PC-3 (cell line): ENCODE results near the gene BRCC3. TPM values are rescaled to one million over a fixed set of nuclear protein-coding genes. Genes with fewer than 3 reads are reported as not detected.

Source experiments
- ATAC-seq: fragments of 200-7000 bp; cut with Tn5 transposase; 2 replicates; pipeline ENCODE4 v1.9.1; 2020; ENCODE audit warnings: mild to moderate bottlenecking, moderate library complexity
- BruUV-seq: library from RNA; stranded (reverse); fragments of 400-500 nt; replicated peaks from 2 replicates; lab custom pipeline; 2021; lab: Mats Ljungman, UMichigan
- CTCF ChIA-PET: fragments of 300-600 bp; sonication (Branson Sonifier 250); formaldehyde crosslinking; loops from one replicate; lab custom pipeline; 2022; ENCODE audit warnings: antibody characterized with exemption; lab: Charles Lee
- POLR2A ChIA-PET: fragments of 300-600 bp; sonication (Branson Sonifier 250); formaldehyde crosslinking; loops from one replicate; lab custom pipeline; 2022; ENCODE audit warnings: antibody characterized with exemption; ENCODE audit not compliant: unreplicated experiment; lab: Charles Lee
- DNase-seq: peaks from one replicate; pipeline ENCODE4 v3.0.0-alpha.2; 2015
- H2AFZ ChIP-seq: fragments of 300-600 bp; sonication (generic); 2 replicates; pipeline ENCODE4 v1.6.0; 2016; ENCODE audit warnings: antibody characterized with exemption, low read length
- H3F3A ChIP-seq: fragments of 300-600 bp; sonication (generic); one replicate; pipeline ENCODE4 v1.6.0; 2017; ENCODE audit warnings: antibody characterized with exemption, low read length, control low read depth, mild to moderate bottlenecking; ENCODE audit not compliant: unreplicated experiment
- H3K27ac ChIP-seq: fragments of 300-600 bp; sonication (generic); 2 replicates; pipeline ENCODE4 v1.5.1; 2016; ENCODE audit warnings: mild to moderate bottlenecking, low read length
- H3K27me3 ChIP-seq: fragments of 300-600 bp; sonication (generic); 2 replicates; pipeline ENCODE4 v1.6.1; 2016; ENCODE audit warnings: low read length, mixed read lengths
- H3K36me3 ChIP-seq: fragments of 300-600 bp; sonication (generic); 2 replicates; pipeline ENCODE4 v1.6.1; 2016; ENCODE audit warnings: low read depth, mixed run types, low read length, mixed read lengths
- H3K4me1 ChIP-seq: fragments of 300-600 bp; sonication (generic); 2 replicates; pipeline ENCODE4 v1.5.1; 2016; ENCODE audit warnings: low read length; ENCODE audit not compliant: insufficient read depth
- H3K4me2 ChIP-seq: fragments of 300-600 bp; sonication (generic); 2 replicates; pipeline ENCODE4 v1.6.0; 2016; ENCODE audit warnings: low read length
- H3K4me3 ChIP-seq: fragments of 300-600 bp; sonication (generic); 2 replicates; pipeline ENCODE4 v1.5.1; 2016; ENCODE audit warnings: mild to moderate bottlenecking, low read length, mixed read lengths
- H3K79me2 ChIP-seq: fragments of 300-600 bp; sonication (generic); 2 replicates; pipeline ENCODE4 v1.6.1; 2017; ENCODE audit warnings: low read length, mixed read lengths
- H3K9ac ChIP-seq: fragments of 300-600 bp; sonication (generic); 2 replicates; pipeline ENCODE4 v1.6.0; 2016; ENCODE audit warnings: mild to moderate bottlenecking, low read length
- H3K9me2 ChIP-seq: fragments of 300-600 bp; sonication (generic); replicated peaks from 2 replicates; pipeline ENCODE4 v1.6.1; 2016; ENCODE audit warnings: mixed run types, low read length, mixed read lengths
- H3K9me3 ChIP-seq: fragments of 300-600 bp; sonication (generic); 2 replicates; pipeline ENCODE4 v1.6.1; 2016; ENCODE audit warnings: low read length, mixed read lengths
- H4K20me1 ChIP-seq: fragments of 300-600 bp; sonication (generic); 2 replicates; pipeline ENCODE4 v1.6.1; 2016; ENCODE audit warnings: low read length, mixed read lengths
- CTCF ChIP-seq: fragments of 300-600 bp; sonication (generic); conservative IDR thresholded peaks from 2 replicates; pipeline ENCODE4 v1.5.1; 2017; ENCODE audit warnings: antibody characterized with exemption, low read depth, mild to moderate bottlenecking, low read length
- EZH2 ChIP-seq: fragments of 300-600 bp; sonication (generic); IDR thresholded peaks from one replicate; pipeline ENCODE4 v1.6.1; 2017; ENCODE audit warnings: antibody characterized with exemption, mild to moderate bottlenecking, low read length; ENCODE audit not compliant: unreplicated experiment
- EZH2phosphoT487 ChIP-seq: fragments of 300-600 bp; sonication (generic); IDR thresholded peaks from 2 replicates; pipeline ENCODE4 v1.6.1; 2018; ENCODE audit warnings: mild to moderate bottlenecking, antibody characterized with exemption, low read length, borderline replicate concordance
- intact Hi-C: fragments of 100-400 bp; cut with micrococcal nuclease; formaldehyde crosslinking; loops from 2 replicates; pipeline ENCODE4 v1.9.0; 2023
- total RNA-seq: library from RNA; depleted of rRNA; stranded (reverse); fragments of >200 nt; gene quantifications from 2 replicates; pipeline ENCODE4 v1.2.3, GENCODE V29; 2014

BRCC3 gene
- total RNA-seq, 1 experiment from 2014 or later, result 19.7 TPM

DNA sequence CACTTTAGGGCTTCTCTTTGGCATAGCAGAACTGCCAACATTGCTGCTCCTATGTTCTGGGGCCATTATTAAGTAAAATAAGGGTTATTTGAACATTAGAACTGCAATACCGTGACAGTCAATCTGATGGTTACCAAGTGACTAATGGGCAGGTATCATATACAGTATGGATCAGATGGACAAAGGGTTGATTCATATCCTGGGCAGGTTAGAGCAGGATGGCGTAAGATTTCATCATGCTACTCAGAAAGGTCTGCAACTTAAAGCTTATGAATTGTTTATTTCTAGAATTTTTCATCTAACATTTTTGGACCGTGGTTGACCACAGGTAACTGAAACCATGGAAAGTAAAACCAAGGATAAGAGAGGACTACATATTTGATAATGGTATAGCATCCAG lies 40.9 kb downstream of the BRCC3 start:
- no peaks in the 10 kb centered on the region for H4K20me1 ChIP-seq
- no peaks in the 10 kb centered on the region for H3K27me3 ChIP-seq
- POLR2A ChIA-PET, result no interaction called here
- no peaks in the 10 kb centered on the region for H3K9me3 ChIP-seq
- H3K4me1 ChIP-seq, result peaks cover 12% of the 10 kb centered on the region
- CTCF ChIA-PET, result interaction anchor here (0.6 kb wide), 1 partner anchor 15 kb away, joined by 7 read pairs; no protein-coding TSS in a partner anchor
- no peak overlapping the region for H2AFZ ChIP-seq
- H3K36me3 ChIP-seq, result peaks cover 5% of the 10 kb centered on the region
- DNase-seq (peak; percentile 74), ATAC-seq (peak; percentile 73)
- H3F3A ChIP-seq, result no peaks in the 10 kb centered on the region
- H3K9ac ChIP-seq, result 0 out of 2 replicates have a peak overlapping the region, but pooled peaks have one; percentile 9
- no peaks in the 10 kb centered on the region for H3K9me2 ChIP-seq
- intact Hi-C loops, result no loop called here
- peak overlapping the region; percentile 12; the same call in 1 of the 2 replicates for H3K4me2 ChIP-seq
- TF ChIP-seq EZH2phosphoT487 (no peak), EZH2 (no peak), CTCF (no peak)
- H3K27ac ChIP-seq, result peak overlapping the region; percentile 74
- H3K4me3 ChIP-seq, result no peak overlapping the region
- no peaks in the 10 kb centered on the region for H3K79me2 ChIP-seq
- BruUV-seq, result no TSS peak

DNA sequence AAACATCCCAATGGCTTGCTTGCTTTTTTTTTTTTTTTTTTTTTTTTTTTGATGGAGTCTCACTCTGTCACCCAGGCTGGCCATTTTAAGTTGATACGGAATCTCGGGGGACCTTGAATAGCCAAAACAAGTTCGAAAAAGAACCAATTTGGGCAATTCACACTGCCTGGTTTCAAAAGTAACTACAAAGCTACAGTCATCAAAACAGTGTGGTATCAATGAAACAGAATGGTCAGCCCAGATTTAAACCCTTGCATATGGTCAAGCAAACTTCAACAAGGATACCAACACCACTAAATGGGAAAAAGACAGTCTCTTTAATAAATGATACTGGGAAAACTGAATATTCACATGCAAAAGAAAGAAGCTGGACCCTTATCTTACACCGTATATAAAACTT lies 41.8 kb downstream of the BRCC3 start:
- ChIA-PET CTCF (no interaction called here), POLR2A (no interaction called here)
- H3K27ac ChIP-seq, result no peak overlapping the region

More for the DNA sequence above, 41.8 kb downstream of the BRCC3 start:
- Histone ChIP-seq H4K20me1 (no peaks in the 10 kb centered on the region), H3K9me2 (no peaks in the 10 kb centered on the region), H3K4me1 (peaks cover 12% of the 10 kb centered on the region), H3F3A (no peaks in the 10 kb centered on the region), H3K36me3 (peaks cover 5% of the 10 kb centered on the region), H3K27me3 (no peaks in the 10 kb centered on the region), H3K9me3 (no peaks in the 10 kb centered on the region), H3K79me2 (no peaks in the 10 kb centered on the region), H3K4me2 (no peak overlapping the region), H2AFZ (no peak overlapping the region), H3K4me3 (no peak overlapping the region), H3K9ac (no peak overlapping the region)
- no peak for TF ChIP-seq CTCF
- no peak for TF ChIP-seq EZH2phosphoT487
- no peak for TF ChIP-seq EZH2
- BruUV-seq, result no TSS peak
- DNase-seq (no peak), ATAC-seq (no peak)
- intact Hi-C loops, result no loop called here
